IMR-90 (cell line): ENCODE results near the gene DTL. TPM values are rescaled to one million over a fixed set of nuclear protein-coding genes. Genes with fewer than 3 reads are reported as not detected.

Experiments
- ATAC-seq: fragments of 200-7000 bp; cut with Tn5 transposase; 2 replicates; pipeline ENCODE4 v1.9.1; 2020; ENCODE audit warnings: low read depth, mild to moderate bottlenecking, moderate library complexity
- BruUV-seq: library from RNA; stranded (reverse); fragments of 400-500 nt; replicated peaks from 2 replicates; lab custom pipeline; 2021; lab: Mats Ljungman, UMichigan
- CTCF ChIA-PET: fragments of 300-600 bp; formaldehyde crosslinking; extraction: SDS; loops from one replicate; lab custom pipeline; 2021; ENCODE audit warnings: antibody characterized with exemption; lab: Yijun Ruan, JAX
- POLR2A ChIA-PET: fragments of 300-600 bp; sonication (Branson Sonifier 250); formaldehyde crosslinking; loops from one replicate; lab custom pipeline; 2022; ENCODE audit warnings: antibody characterized with exemption; ENCODE audit not compliant: unreplicated experiment; lab: Charles Lee
- DNase-seq: peaks from one replicate; pipeline ENCODE4 v3.0.0; 2013
- H2AFZ ChIP-seq: replicated peaks from 2 replicates; pipeline ENCODE3; 2013; ENCODE audit warnings: low read length, mild to moderate bottlenecking; ENCODE audit not compliant: poor library complexity
- H2AK5ac ChIP-seq: 2 replicates; pipeline ENCODE4 v1.6.1; 2013; ENCODE audit warnings: low read depth, low read length, inconsistent platforms
- H2AK9ac ChIP-seq: replicated peaks from 2 replicates; pipeline ENCODE3; 2013; ENCODE audit warnings: mild to moderate bottlenecking, low read depth, low read length, moderate library complexity; ENCODE audit not compliant: poor library complexity
- H2BK120ac ChIP-seq: 2 replicates; pipeline ENCODE4 v1.6.1; 2013; ENCODE audit warnings: low read depth, low read length, inconsistent platforms
- H2BK15ac ChIP-seq: 3 replicates; pipeline ENCODE4 v1.6.1; 2013; ENCODE audit warnings: low read depth, low read length, inconsistent platforms
- H2BK20ac ChIP-seq: 2 replicates; pipeline ENCODE4 v1.6.1; 2013; ENCODE audit warnings: low read depth, mild to moderate bottlenecking, inconsistent platforms, low read length, moderate library complexity
- H2BK5ac ChIP-seq: 2 replicates; pipeline ENCODE4 v1.6.1; 2013; ENCODE audit warnings: mild to moderate bottlenecking, low read depth, low read length, inconsistent platforms; ENCODE audit not compliant: poor library complexity, severe bottlenecking
- H3K14ac ChIP-seq: replicated peaks from 2 replicates; pipeline ENCODE4 v1.6.1; 2013; ENCODE audit warnings: low read depth, low read length, inconsistent platforms
- H3K18ac ChIP-seq: 2 replicates; pipeline ENCODE4 v1.6.1; 2013; ENCODE audit warnings: low read depth, low read length, control low read depth
- H3K23ac ChIP-seq: 2 replicates; pipeline ENCODE4 v1.6.1; 2013; ENCODE audit warnings: low read depth, low read length, inconsistent platforms
- H3K27ac ChIP-seq: 2 replicates; pipeline ENCODE4 v1.5.1; 2013; ENCODE audit warnings: mild to moderate bottlenecking, control low read depth, low read length; ENCODE audit not compliant: insufficient read depth
- H3K27me3 ChIP-seq: 2 replicates; pipeline ENCODE4 v1.6.1; 2013; ENCODE audit warnings: low read length; ENCODE audit not compliant: control insufficient read depth, insufficient read depth
- H3K36me3 ChIP-seq: 2 replicates; pipeline ENCODE4 v1.6.1; 2013; ENCODE audit warnings: low read length, mixed read lengths; ENCODE audit not compliant: control insufficient read depth, insufficient read depth
- H3K4ac ChIP-seq: 2 replicates; pipeline ENCODE4 v1.6.1; 2013; ENCODE audit warnings: low read depth, low read length, inconsistent platforms
- H3K4me1 ChIP-seq: 2 replicates; pipeline ENCODE4 v1.6.1; 2013; ENCODE audit warnings: low read length, mixed read lengths; ENCODE audit not compliant: control insufficient read depth, insufficient read depth
- H3K4me2 ChIP-seq: 2 replicates; pipeline ENCODE4 v1.6.1; 2013; ENCODE audit warnings: low read depth, mild to moderate bottlenecking, control low read depth, low read length, moderate library complexity
- H3K4me3 ChIP-seq: 2 replicates; pipeline ENCODE4 v1.5.1; 2013; ENCODE audit warnings: low read depth, mild to moderate bottlenecking, control low read depth, low read length, moderate library complexity; ENCODE audit not compliant: insufficient read depth
- H3K56ac ChIP-seq: 2 replicates; pipeline ENCODE4 v1.6.1; 2013; ENCODE audit warnings: low read length, inconsistent platforms; ENCODE audit not compliant: insufficient read depth; ENCODE audit errors: extremely low read depth
- H3K79me1 ChIP-seq, 2 experiments: 2 replicates each; pipeline ENCODE4 v1.6.1; 2013; ENCODE audit warnings: low read length in 2 of 2, inconsistent platforms in 1 of 2, low read depth in 1 of 2
- H3K9ac ChIP-seq: 2 replicates; pipeline ENCODE4 v1.6.1; 2013; ENCODE audit warnings: low read depth, low read length, control low read depth
- H3K9me1 ChIP-seq: 2 replicates; pipeline ENCODE4 v1.6.1; 2013; ENCODE audit warnings: low read length, inconsistent platforms; ENCODE audit not compliant: insufficient read depth
- H3K9me3 ChIP-seq: 2 replicates; pipeline ENCODE4 v1.6.1; 2013; ENCODE audit warnings: low read length; ENCODE audit not compliant: control insufficient read depth, insufficient read depth
- H4K20me1 ChIP-seq: 2 replicates; pipeline ENCODE4 v1.6.1; 2013; ENCODE audit warnings: low read length, inconsistent platforms; ENCODE audit not compliant: insufficient read depth
- H4K5ac ChIP-seq: 2 replicates; pipeline ENCODE4 v1.6.1; 2013; ENCODE audit warnings: mild to moderate bottlenecking, low read depth, low read length, control low read depth
- H4K8ac ChIP-seq, 2 experiments: 2 replicates each; pipeline ENCODE4 v1.6.1; 2013; ENCODE audit warnings: low read depth in 2 of 2, low read length in 2 of 2, control low read depth in 1 of 2, inconsistent platforms in 1 of 2
- H4K91ac ChIP-seq: 2 replicates; pipeline ENCODE4 v1.6.1; 2013; ENCODE audit warnings: low read depth, low read length, inconsistent platforms; ENCODE audit not compliant: insufficient read depth
- BHLHE40 ChIP-seq: fragments of 150-350 bp; IDR thresholded peaks from 2 replicates; pipeline ENCODE4 v1.6.1; 2016; ENCODE audit warnings: mild to moderate bottlenecking, low read depth, low read length
- CEBPB ChIP-seq: IDR thresholded peaks from 2 replicates; pipeline ENCODE4 v1.6.1; 2012; ENCODE audit warnings: low read depth, low read length, improper control_type of control experiment
- CHD1 ChIP-seq: IDR thresholded peaks from 2 replicates; pipeline ENCODE4 v1.6.1; 2012; ENCODE audit warnings: low read depth, low read length, improper control_type of control experiment
- FOS ChIP-seq: fragments of 150-350 bp; IDR thresholded peaks from 2 replicates; pipeline ENCODE4 v1.6.1; 2016; ENCODE audit warnings: low read depth, low read length
- MAFK ChIP-seq: IDR thresholded peaks from 2 replicates; pipeline ENCODE4 v1.6.1; 2012; ENCODE audit warnings: low read depth, low read length, improper control_type of control experiment
- MAZ ChIP-seq: IDR thresholded peaks from 2 replicates; pipeline ENCODE4 v1.6.1; 2012; ENCODE audit warnings: low read depth, mild to moderate bottlenecking, low read length, improper control_type of control experiment, moderate library complexity, borderline replicate concordance
- MXI1 ChIP-seq: IDR thresholded peaks from 2 replicates; pipeline ENCODE4 v1.6.1; 2012; ENCODE audit warnings: low read depth, mild to moderate bottlenecking, low read length, moderate library complexity, borderline replicate concordance
- NFE2L2 ChIP-seq: fragments of 150-350 bp; IDR thresholded peaks from 2 replicates; pipeline ENCODE4 v1.6.1; 2016; ENCODE audit warnings: low read depth, mild to moderate bottlenecking, low read length
- POLR2A ChIP-seq: IDR thresholded peaks from 2 replicates; pipeline ENCODE4 v1.6.1; 2012; ENCODE audit warnings: mild to moderate bottlenecking, low read depth, low read length
- RAD21 ChIP-seq: IDR thresholded peaks from 2 replicates; pipeline ENCODE4 v1.6.1; 2012; ENCODE audit warnings: low read length, improper control_type of control experiment
- RCOR1 ChIP-seq: IDR thresholded peaks from 2 replicates; pipeline ENCODE4 v1.6.1; 2012; ENCODE audit warnings: mild to moderate bottlenecking, low read length, improper control_type of control experiment; ENCODE audit not compliant: insufficient replicate concordance
- RFX5 ChIP-seq: IDR thresholded peaks from 2 replicates; pipeline ENCODE4 v1.8.0; 2012; ENCODE audit warnings: low read depth, mild to moderate bottlenecking, low read length, moderate library complexity
- SMC3 ChIP-seq: fragments of 150-350 bp; IDR thresholded peaks from 2 replicates; pipeline ENCODE4 v1.6.1; 2016; ENCODE audit warnings: low read depth, mild to moderate bottlenecking, antibody characterized with exemption, low read length, moderate library complexity
- WGBS, 2 experiments: methylation state at CpG; one replicate each; pipeline versions ENCODE4 v1.1.5 to v1.1.7; 2013; ENCODE audit warnings: missing lambda C conversion rate in 2 of 2; ENCODE audit not compliant: insufficient read length in 1 of 2; ENCODE audit errors: extremely low coverage in 2 of 2; 5-methylcytosine and 5-hydroxymethylcytosine counted together
- dilution Hi-C: fragments of 300-500 bp; cut with HindIII; formaldehyde crosslinking; loops from one replicate; pipeline ENCODE4 v1.14.3; 2018; ENCODE audit warnings: low sequenced_read_pairs; ENCODE audit not compliant: unreplicated experiment
- in situ Hi-C: fragments of 300-500 bp; cut with MboI; formaldehyde crosslinking; loops from 3 replicates; pipeline ENCODE4 v1.14.3; 2019; ENCODE audit warnings: low sequenced_read_pairs, inconsistent platforms, mixed read lengths
- intact Hi-C: fragments of 100-400 bp; cut with micrococcal nuclease; formaldehyde crosslinking; loops from 2 replicates; pipeline ENCODE4 v1.10.0; 2022
- polyA plus RNA-seq, 3 experiments: library from polyadenylated mRNA; depleted of rRNA; stranded (reverse); fragments of >200 nt; gene quantifications; 2 replicates each; pipeline ENCODE4 v1.2.3, GENCODE V29; 2012; ENCODE audit warnings: low replicate concordance in 1 of 3
- total RNA-seq: library from RNA; depleted of rRNA; stranded (reverse); fragments of >200 nt; gene quantifications from 2 replicates; pipeline ENCODE4 v1.2.3, GENCODE V29; 2012
- TF ChIP-seq, protein P1 (sequence below): conservative IDR thresholded peaks from 2 replicates; pipeline ENCODE4 v1.5.1; 2012; ENCODE audit warnings: mild to moderate bottlenecking, low read depth, low read length, improper control_type of control experiment
- TF ChIP-seq, protein P2 (sequence below): fragments of 150-350 bp; IDR thresholded peaks from 2 replicates; pipeline ENCODE4 v1.6.1; 2017; ENCODE audit warnings: mild to moderate bottlenecking, antibody characterized with exemption, low read length, low read depth
- TF ChIP-seq, protein P3 (sequence below): fragments of 150-350 bp; IDR thresholded peaks from 2 replicates; pipeline ENCODE4 v1.6.1; 2016; ENCODE audit warnings: low read depth, mild to moderate bottlenecking, low read length, moderate library complexity, borderline replicate concordance

The DTL gene
- total and polyA plus RNA-seq, 2 of the 4 experiments (the other 2 are of a cell fraction) = 11.8 to 19.9 TPM

DNA sequence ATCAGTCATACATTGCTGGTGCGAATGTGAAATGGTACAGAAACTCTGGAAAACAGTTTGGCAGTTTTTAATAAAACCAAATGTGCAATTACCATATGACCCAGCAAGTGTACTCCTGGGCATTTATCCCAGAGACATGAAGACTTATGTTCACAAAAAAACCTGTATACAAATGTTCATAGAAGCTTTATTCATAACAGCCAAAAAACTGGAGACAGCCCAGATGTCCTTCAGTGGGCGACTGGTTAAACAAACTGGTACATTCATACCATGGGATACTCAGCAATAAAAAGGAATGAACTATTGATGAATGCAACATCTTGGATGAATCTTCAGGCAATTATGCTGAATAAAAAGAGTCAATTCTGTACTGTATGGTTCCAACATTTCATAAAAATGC lies 97.8 kb downstream of the DTL start:
- dilution Hi-C loops = no loop called here
- no peak overlapping the region for H2BK15ac ChIP-seq
- no peaks in the 10 kb centered on the region for H3K4me1 ChIP-seq
- H3K18ac ChIP-seq = no peak overlapping the region
- ATAC-seq (no peak; the same call in 1 of the 2 replicates), DNase-seq (no peak)
- H2AFZ ChIP-seq = no peak overlapping the region
- CTCF ChIA-PET = interaction anchor here (0.7 kb wide), 1 partner anchor 852 kb away, joined by 3 read pairs; no protein-coding TSS in a partner anchor
- TF ChIP-seq POLR2A = no peak
- TF ChIP-seq MXI1 = no peak
- no peak for TF ChIP-seq CHD1
- TF ChIP-seq MAZ = no peak
- TF ChIP-seq SMC3 = no peak
- TF ChIP-seq RCOR1 = no peak
- no peak for TF ChIP-seq FOS
- no peak for TF ChIP-seq RAD21
- no peak for TF ChIP-seq BHLHE40
- TF ChIP-seq, protein P1, sequence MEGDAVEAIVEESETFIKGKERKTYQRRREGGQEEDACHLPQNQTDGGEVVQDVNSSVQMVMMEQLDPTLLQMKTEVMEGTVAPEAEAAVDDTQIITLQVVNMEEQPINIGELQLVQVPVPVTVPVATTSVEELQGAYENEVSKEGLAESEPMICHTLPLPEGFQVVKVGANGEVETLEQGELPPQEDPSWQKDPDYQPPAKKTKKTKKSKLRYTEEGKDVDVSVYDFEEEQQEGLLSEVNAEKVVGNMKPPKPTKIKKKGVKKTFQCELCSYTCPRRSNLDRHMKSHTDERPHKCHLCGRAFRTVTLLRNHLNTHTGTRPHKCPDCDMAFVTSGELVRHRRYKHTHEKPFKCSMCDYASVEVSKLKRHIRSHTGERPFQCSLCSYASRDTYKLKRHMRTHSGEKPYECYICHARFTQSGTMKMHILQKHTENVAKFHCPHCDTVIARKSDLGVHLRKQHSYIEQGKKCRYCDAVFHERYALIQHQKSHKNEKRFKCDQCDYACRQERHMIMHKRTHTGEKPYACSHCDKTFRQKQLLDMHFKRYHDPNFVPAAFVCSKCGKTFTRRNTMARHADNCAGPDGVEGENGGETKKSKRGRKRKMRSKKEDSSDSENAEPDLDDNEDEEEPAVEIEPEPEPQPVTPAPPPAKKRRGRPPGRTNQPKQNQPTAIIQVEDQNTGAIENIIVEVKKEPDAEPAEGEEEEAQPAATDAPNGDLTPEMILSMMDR = no peak
- TF ChIP-seq CEBPB = no peak
- TF ChIP-seq, protein P2, sequence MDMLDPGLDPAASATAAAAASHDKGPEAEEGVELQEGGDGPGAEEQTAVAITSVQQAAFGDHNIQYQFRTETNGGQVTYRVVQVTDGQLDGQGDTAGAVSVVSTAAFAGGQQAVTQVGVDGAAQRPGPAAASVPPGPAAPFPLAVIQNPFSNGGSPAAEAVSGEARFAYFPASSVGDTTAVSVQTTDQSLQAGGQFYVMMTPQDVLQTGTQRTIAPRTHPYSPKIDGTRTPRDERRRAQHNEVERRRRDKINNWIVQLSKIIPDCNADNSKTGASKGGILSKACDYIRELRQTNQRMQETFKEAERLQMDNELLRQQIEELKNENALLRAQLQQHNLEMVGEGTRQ = no peak
- no peak for TF ChIP-seq RFX5
- TF ChIP-seq, protein P3, sequence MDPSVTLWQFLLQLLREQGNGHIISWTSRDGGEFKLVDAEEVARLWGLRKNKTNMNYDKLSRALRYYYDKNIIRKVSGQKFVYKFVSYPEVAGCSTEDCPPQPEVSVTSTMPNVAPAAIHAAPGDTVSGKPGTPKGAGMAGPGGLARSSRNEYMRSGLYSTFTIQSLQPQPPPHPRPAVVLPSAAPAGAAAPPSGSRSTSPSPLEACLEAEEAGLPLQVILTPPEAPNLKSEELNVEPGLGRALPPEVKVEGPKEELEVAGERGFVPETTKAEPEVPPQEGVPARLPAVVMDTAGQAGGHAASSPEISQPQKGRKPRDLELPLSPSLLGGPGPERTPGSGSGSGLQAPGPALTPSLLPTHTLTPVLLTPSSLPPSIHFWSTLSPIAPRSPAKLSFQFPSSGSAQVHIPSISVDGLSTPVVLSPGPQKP = no peak
- TF ChIP-seq NFE2L2 = no peak
- TF ChIP-seq MAFK = no peak
- H2AK9ac ChIP-seq = no peak overlapping the region
- no peaks in the 10 kb centered on the region for H3K9me3 ChIP-seq
- no CpG with 5 or more reads among the region's 2 CpGs for WGBS, 2 experiments
- no TSS peak for BruUV-seq
- H4K20me1 ChIP-seq = no peaks in the 10 kb centered on the region
- no peak overlapping the region for H3K4ac ChIP-seq
- no peak overlapping the region for H2AK5ac ChIP-seq
- no peaks in the 10 kb centered on the region; the same call in 1 of the 2 replicates for H3K9me1 ChIP-seq
- no peak overlapping the region for H4K8ac ChIP-seq
- H3K23ac ChIP-seq = no peak overlapping the region
- POLR2A ChIA-PET = interaction anchor here (0.7 kb wide), 1 partner anchor 101 kb away, joined by 5 read pairs; no protein-coding TSS in a partner anchor
- H3K14ac ChIP-seq = no peak overlapping the region
- no peak overlapping the region for H3K27ac ChIP-seq
- intact Hi-C loops = no loop called here
- H3K79me1 ChIP-seq = no peaks in the 10 kb centered on the region
- H2BK20ac ChIP-seq = no peak overlapping the region
- no peak overlapping the region for H2BK120ac ChIP-seq
- H2BK5ac ChIP-seq = no peak overlapping the region
- H3K36me3 ChIP-seq = no peaks in the 10 kb centered on the region
- H3K27me3 ChIP-seq = no peaks in the 10 kb centered on the region
- H3K4me3 ChIP-seq = no peak overlapping the region
- in situ Hi-C loops = no loop called here
- H4K5ac ChIP-seq = no peak overlapping the region
- H3K56ac ChIP-seq = no peak overlapping the region
- no peak overlapping the region for H3K9ac ChIP-seq
- H3K4me2 ChIP-seq = no peak overlapping the region
- no peak overlapping the region for H4K91ac ChIP-seq
